Thymus (tissue), 11 donors: ENCODE data around the gene TOR4A. TPM values are rescaled to one million over a fixed set of nuclear protein-coding genes. Genes with fewer than 3 reads are reported as not detected.

Experiments used
- DNase-seq, 9 donors: peaks; one replicate each; pipeline ENCODE4 v3.0.0-alpha.2; 2013; ENCODE audit warnings: low spot score in 9 of 9, low read depth in 6 of 9, missing footprints in 1 of 9
- H3K27ac ChIP-seq, 2 donors: one replicate each; pipeline ENCODE4 v1.5.1; 2013; ENCODE audit warnings: control low read depth in 1 of 2, low read depth in 1 of 2, low read length in 1 of 2, mild to moderate bottlenecking in 1 of 2, moderate library complexity in 1 of 2
- H3K27me3 ChIP-seq, 2 donors: one replicate each; pipeline ENCODE4 v1.5.1; 2013; ENCODE audit warnings: low read length in 1 of 2; ENCODE audit not compliant: control insufficient read depth in 2 of 2, insufficient read depth in 1 of 2
- H3K36me3 ChIP-seq, 2 donors: one replicate each; pipeline ENCODE4 v1.5.1; 2013; ENCODE audit warnings: low read length in 1 of 2, mild to moderate bottlenecking in 1 of 2, moderate library complexity in 1 of 2; ENCODE audit not compliant: control insufficient read depth in 2 of 2, insufficient read depth in 2 of 2
- H3K4me1 ChIP-seq, 2 donors: one replicate each; pipeline ENCODE4 v1.5.1; 2013; ENCODE audit warnings: low read length in 2 of 2; ENCODE audit not compliant: control insufficient read depth in 2 of 2, insufficient read depth in 2 of 2
- H3K4me3 ChIP-seq, 2 donors: one replicate each; pipeline ENCODE4 v1.5.1; 2013; ENCODE audit warnings: low read length in 2 of 2, control low read depth in 1 of 2, mild to moderate bottlenecking in 1 of 2
- H3K9me3 ChIP-seq, 2 donors: one replicate each; pipeline ENCODE4 v1.5.1; 2013; ENCODE audit warnings: low read length in 1 of 2, mild to moderate bottlenecking in 1 of 2; ENCODE audit not compliant: control insufficient read depth in 2 of 2, insufficient read depth in 1 of 2
- WGBS: extraction: QIAGEN DNeasy Blood & Tissue Kit; methylation state at CpG from one replicate; pipeline ENCODE4 v1.1.7; 2013; 5-methylcytosine and 5-hydroxymethylcytosine counted together
- polyA plus RNA-seq: library from polyadenylated mRNA; stranded (reverse); fragments of 200-250 nt; gene quantifications from one replicate; pipeline ENCODE4 v1.2.3, GENCODE V29; 2013
- total RNA-seq: library from RNA; stranded (reverse); fragments of 120-200 nt; gene quantifications from one replicate; pipeline ENCODE4 v1.2.4, GENCODE V29; 2013
- donor health status: healthy.

TOR4A gene
- total and polyA plus RNA-seq, 2 donors: 2.0 to 2.1 TPM

- Histone ChIP-seq H3K9me3 (no peaks in the 10 kb centered on the region), H3K27me3 (peaks cover 4 to 79% of the 10 kb centered on the region in 2 donors), H3K36me3 (no peaks in the 10 kb centered on the region), H3K27ac (no peak overlapping the region), H3K4me3 (no peak overlapping the region), H3K4me1 (peaks cover 10 to 19% of the 10 kb centered on the region in 2 donors)
- WGBS: 90% methylated on average over 10 of the region's 10 CpGs
- DNase-seq: no peak
These were observed 45.4 kb upstream of the TOR4A start for GRCh38 chr9:137232101-137232500.

GRCh38 chr9:137232510-137232909, 45.0 kb upstream of the TOR4A start:
- DNase-seq: no peak
- Histone ChIP-seq H3K4me3 (no peak overlapping the region), H3K27ac (no peak overlapping the region), H3K4me1 (peaks cover 10 to 18% of the 10 kb centered on the region in 2 donors), H3K27me3 (peaks cover 2 to 75% of the 10 kb centered on the region in 2 donors), H3K9me3 (no peaks in the 10 kb centered on the region), H3K36me3 (no peaks in the 10 kb centered on the region)
- WGBS: 96% methylated on average over 24 of the region's 24 CpGs

DNA sequence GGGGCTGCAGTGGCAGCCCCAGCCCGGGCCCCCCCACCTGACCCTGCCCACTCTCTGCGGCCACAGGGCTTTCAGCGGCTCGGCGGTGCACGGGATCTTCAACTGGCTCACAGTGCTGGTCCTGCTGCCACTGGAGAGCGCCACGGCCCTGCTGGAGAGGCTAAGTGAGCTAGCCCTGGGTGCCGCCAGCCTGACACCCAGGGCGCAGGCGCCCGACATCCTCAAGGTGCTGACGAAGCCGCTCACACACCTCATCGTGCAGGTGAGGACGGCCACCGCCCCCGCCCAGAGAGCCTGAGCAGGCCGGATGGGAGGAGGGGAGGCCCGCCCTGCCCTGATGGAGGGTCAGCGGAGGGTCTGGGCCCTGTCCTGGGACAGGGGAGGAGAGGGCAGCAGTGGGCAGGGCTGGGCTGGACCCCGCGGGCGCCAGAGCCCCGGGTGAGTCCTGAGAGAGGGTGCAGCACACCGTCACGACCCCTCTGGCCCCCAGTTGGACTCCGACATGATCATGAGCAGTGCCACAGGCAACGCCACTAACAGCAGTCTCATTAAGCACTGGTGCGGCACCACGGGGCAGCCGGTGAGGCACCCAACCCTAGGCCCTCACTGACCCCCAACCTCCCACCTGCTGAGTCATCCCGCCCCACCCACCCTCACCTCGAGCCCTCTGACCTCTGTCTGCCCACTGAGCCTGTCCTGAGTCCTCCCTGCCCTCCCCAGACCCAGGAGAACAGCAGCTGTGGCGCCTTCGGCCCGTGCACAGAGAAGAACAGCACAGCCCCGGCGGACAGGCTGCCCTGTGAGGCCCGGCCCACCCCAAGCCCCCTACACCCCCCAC, 44.2 kb upstream of the TOR4A start:
- no peaks in the 10 kb centered on the region for H3K36me3 ChIP-seq
- no peak for DNase-seq
- no peaks in the 10 kb centered on the region for H3K9me3 ChIP-seq
- peaks cover 0 to 71% of the 10 kb centered on the region in 2 donors for H3K27me3 ChIP-seq
- H3K27ac ChIP-seq: no peak overlapping the region
- WGBS: 95% methylated on average over 40 of the region's 40 CpGs
- peaks cover 10 to 15% of the 10 kb centered on the region in 2 donors for H3K4me1 ChIP-seq
- H3K4me3 ChIP-seq: no peak overlapping the region

- WGBS: 87% methylated on average over 40 of the region's 40 CpGs
- peaks cover 10 to 19% of the 10 kb centered on the region in 2 donors for H3K4me1 ChIP-seq
These were observed 43.4 kb upstream of the TOR4A start for GRCh38 chr9:137234055-137234697.

GRCh38 chr9:137234758-137235423, 42.6 kb upstream of the TOR4A start:
- 84% methylated on average over 18 of the region's 18 CpGs for WGBS
- H3K4me3 ChIP-seq: no peak overlapping the region
- H3K27ac ChIP-seq: no peak overlapping the region
- peaks cover 0 to 55% of the 10 kb centered on the region in 2 donors for H3K27me3 ChIP-seq
- no peaks in the 10 kb centered on the region for H3K36me3 ChIP-seq
- peaks cover 16 to 24% of the 10 kb centered on the region in 2 donors for H3K4me1 ChIP-seq
- H3K9me3 ChIP-seq: no peaks in the 10 kb centered on the region
- DNase-seq: no peak

More at GRCh38 chr9:137234055-137234697, 43.4 kb upstream of the TOR4A start:
- Histone ChIP-seq H3K4me3 (no peak overlapping the region), H3K36me3 (no peaks in the 10 kb centered on the region), H3K27ac (no peak overlapping the region), H3K9me3 (no peaks in the 10 kb centered on the region), H3K27me3 (peaks cover 0 to 62% of the 10 kb centered on the region in 2 donors)
- DNase-seq: no peak

DNA sequence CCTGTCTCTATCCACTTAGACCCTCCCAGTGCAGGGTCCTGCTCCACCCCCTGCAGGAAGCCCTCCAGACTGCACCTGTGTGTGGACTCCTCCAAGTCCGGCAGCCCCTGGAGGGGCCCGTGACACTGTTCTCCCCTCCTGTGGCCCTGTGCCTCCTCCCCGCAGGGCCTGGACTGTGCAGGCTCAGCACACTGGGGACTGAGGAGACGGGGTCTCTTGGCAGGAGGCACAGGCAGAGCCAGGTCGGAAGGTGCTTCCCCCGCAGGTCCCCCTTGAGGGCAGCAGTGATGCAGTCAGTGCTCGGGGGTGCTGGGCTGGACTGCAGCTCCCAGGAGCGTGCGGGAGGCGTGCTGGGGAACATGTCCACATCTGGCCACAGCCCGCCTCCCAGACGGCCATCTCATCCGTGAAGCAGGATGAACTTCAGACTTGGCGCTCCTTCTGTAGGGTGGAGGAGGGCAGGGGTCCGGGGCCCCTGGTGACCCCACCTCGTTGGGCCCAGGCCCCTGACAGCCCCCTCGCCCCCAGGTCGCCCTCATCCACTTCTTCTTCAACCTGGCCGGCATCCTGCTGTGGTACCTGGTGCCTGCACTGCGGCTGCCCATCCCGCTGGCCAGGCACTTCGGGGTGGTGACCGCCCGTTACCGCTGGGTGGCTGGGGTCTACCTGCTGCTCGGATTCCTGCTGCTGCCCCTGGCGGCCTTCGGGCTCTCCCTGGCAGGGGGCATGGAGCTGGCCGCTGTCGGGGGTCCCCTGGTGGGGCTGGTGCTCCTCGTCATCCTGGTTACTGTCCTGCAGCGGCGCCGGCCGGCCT, 41.9 kb upstream of the TOR4A start:
- no peak overlapping the region for H3K4me3 ChIP-seq
- peaks cover 0 to 48% of the 10 kb centered on the region in 2 donors for H3K27me3 ChIP-seq

DNA sequence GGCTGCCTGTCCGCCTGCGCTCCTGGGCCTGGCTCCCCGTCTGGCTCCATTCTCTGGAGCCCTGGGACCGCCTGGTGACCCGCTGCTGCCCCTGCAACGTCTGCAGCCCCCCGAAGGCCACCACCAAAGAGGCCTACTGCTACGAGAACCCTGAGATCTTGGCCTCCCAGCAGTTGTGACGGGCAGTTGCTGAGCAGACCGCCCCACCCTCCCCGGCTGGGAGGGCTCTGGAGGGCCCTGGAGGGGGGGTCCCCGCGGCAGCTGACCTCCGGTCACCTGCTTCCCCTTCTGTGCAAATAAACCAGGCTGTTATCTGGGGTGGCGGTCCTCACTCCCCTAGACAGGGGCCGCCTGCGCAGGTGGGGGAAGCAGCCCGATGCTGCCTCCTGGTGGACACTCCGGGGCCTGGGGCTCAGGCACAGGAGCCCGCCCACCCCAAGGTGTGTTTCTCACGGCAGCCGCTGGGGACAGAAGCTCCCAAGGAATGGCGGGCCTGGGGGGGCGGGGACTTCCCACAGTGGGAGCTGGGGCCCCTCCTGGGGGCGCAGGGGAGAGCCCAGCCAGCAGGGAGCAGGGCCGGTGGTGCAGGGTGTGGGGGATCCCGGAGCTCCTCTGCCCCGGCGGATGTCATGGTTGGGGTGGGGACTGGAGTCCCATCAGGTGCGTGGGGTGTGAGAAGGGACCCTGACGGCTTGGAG, 41.1 kb upstream of the TOR4A start:
- Histone ChIP-seq H3K27ac (peak overlapping the region in 1 of 2 donors; percentile 26), H3K4me3 (no peak overlapping the region), H3K4me1 (peaks cover 16 to 27% of the 10 kb centered on the region in 2 donors), H3K9me3 (no peaks in the 10 kb centered on the region), H3K36me3 (no peaks in the 10 kb centered on the region), H3K27me3 (peaks cover 0 to 41% of the 10 kb centered on the region in 2 donors)
- 9% methylated on average over 31 of the region's 31 CpGs for WGBS
- DNase-seq: peak in 8 of 9 donors; percentile 73 to 93 (median 88)

More for the DNA sequence above, 41.9 kb upstream of the TOR4A start:
- H3K27ac ChIP-seq: no peak overlapping the region
- no peaks in the 10 kb centered on the region for H3K9me3 ChIP-seq
- 85% methylated on average over 35 of the region's 35 CpGs for WGBS
- peaks cover 16 to 27% of the 10 kb centered on the region in 2 donors for H3K4me1 ChIP-seq
- H3K36me3 ChIP-seq: no peaks in the 10 kb centered on the region
- no peak for DNase-seq

GRCh38 chr9:137236936-137237421, 40.5 kb upstream of the TOR4A start:
- H3K27ac ChIP-seq: peak overlapping the region in 1 of 2 donors; percentile 26
- peaks cover 0 to 2% of the 10 kb centered on the region in 2 donors for H3K36me3 ChIP-seq
- no peak for DNase-seq
- peaks cover 0 to 35% of the 10 kb centered on the region in 2 donors for H3K27me3 ChIP-seq
- H3K4me1 ChIP-seq: peaks cover 19 to 30% of the 10 kb centered on the region in 2 donors
- H3K9me3 ChIP-seq: no peaks in the 10 kb centered on the region
- WGBS: 39% methylated on average over 11 of the region's 11 CpGs
- H3K4me3 ChIP-seq: no peak overlapping the region
